Measurements from ENCODE around the gene LASP1.

GRCh38 chr17:38879878-38880665 is 10.2 kb downstream of the LASP1 start:
- TF ChIP-seq POLR2AphosphoS5 (IDR thresholded peaks at IDR 0.05; ENCODE audit: low read depth) (no peak), CTCF (IDR thresholded peaks at IDR 0.05; ENCODE audit: insufficient read depth, low read length) (no peak), GABPA (IDR thresholded peaks at IDR 0.05; ENCODE audit: low read depth) (no peak), REST (IDR thresholded peaks at IDR 0.05; ENCODE audit: insufficient replicate concordance, low read depth) (no peak)
